GM23248 (cell line): ENCODE data around the gene TUBB2B. TPM values are rescaled to one million over a fixed set of nuclear protein-coding genes. Genes with fewer than 3 reads are reported as not detected.

ENCODE experiments used
- DNase-seq: peaks from one replicate; pipeline ENCODE4 v3.0.0-alpha.2; 2015
- H2AFZ ChIP-seq: fragments of 200-600 bp; sonication (generic); 2 replicates; pipeline ENCODE4 v1.6.1; 2016; ENCODE audit warnings: antibody characterized with exemption
- H3F3A ChIP-seq: fragments of 200-600 bp; sonication (generic); 2 replicates; pipeline ENCODE4 v1.6.1; 2016; ENCODE audit warnings: mild to moderate bottlenecking, antibody characterized with exemption, mixed run types; ENCODE audit not compliant: insufficient read depth
- H3K27ac ChIP-seq: fragments of 200-600 bp; sonication (generic); 2 replicates; pipeline ENCODE4 v1.5.1; 2016; ENCODE audit warnings: mild to moderate bottlenecking
- H3K27me3 ChIP-seq: fragments of 200-600 bp; sonication (generic); replicated peaks from 2 replicates; pipeline ENCODE4 v1.6.1; 2016; ENCODE audit warnings: mild to moderate bottlenecking; ENCODE audit not compliant: insufficient read depth
- H3K36me3 ChIP-seq: fragments of 200-600 bp; sonication (generic); 2 replicates; pipeline ENCODE4 v1.6.1; 2016; ENCODE audit warnings: low read depth, mild to moderate bottlenecking
- H3K4me1 ChIP-seq: fragments of 200-600 bp; sonication (generic); 2 replicates; pipeline ENCODE4 v1.6.1; 2016; ENCODE audit warnings: mild to moderate bottlenecking; ENCODE audit not compliant: insufficient read depth
- H3K4me2 ChIP-seq: fragments of 200-600 bp; sonication (generic); one replicate; pipeline ENCODE4 v1.6.1; 2016; ENCODE audit warnings: mild to moderate bottlenecking; ENCODE audit not compliant: unreplicated experiment
- H3K4me3 ChIP-seq: fragments of 200-600 bp; sonication (generic); 2 replicates; pipeline ENCODE4 v1.5.1; 2016; ENCODE audit warnings: mild to moderate bottlenecking
- H3K79me2 ChIP-seq: fragments of 200-600 bp; sonication (generic); 2 replicates; pipeline ENCODE4 v1.6.1; 2016; ENCODE audit warnings: mild to moderate bottlenecking; ENCODE audit not compliant: insufficient read depth
- H3K9ac ChIP-seq: fragments of 200-600 bp; sonication (generic); 2 replicates; pipeline ENCODE4 v1.6.1; 2016; ENCODE audit warnings: mild to moderate bottlenecking
- H3K9me2 ChIP-seq: fragments of 200-600 bp; sonication (generic); 2 replicates; pipeline ENCODE4 v1.6.1; 2016; ENCODE audit warnings: mixed run types, mild to moderate bottlenecking, moderate library complexity; ENCODE audit not compliant: insufficient read depth
- H3K9me3 ChIP-seq: fragments of 200-600 bp; sonication (generic); one replicate; pipeline ENCODE4 v1.6.1; 2017; ENCODE audit warnings: low read depth
- H4K20me1 ChIP-seq: fragments of 200-600 bp; sonication (generic); 2 replicates; pipeline ENCODE4 v1.6.0; 2016; ENCODE audit not compliant: insufficient read depth
- EZH2 ChIP-seq: fragments of 200-600 bp; sonication (generic); IDR thresholded peaks from 2 replicates; pipeline ENCODE4 v1.6.1; 2018; ENCODE audit warnings: antibody characterized with exemption, mild to moderate bottlenecking; ENCODE audit not compliant: insufficient read depth, poor library complexity, severe bottlenecking
- EZH2phosphoT487 ChIP-seq: fragments of 200-600 bp; sonication (generic); IDR thresholded peaks from 2 replicates; pipeline ENCODE4 v1.6.1; 2018; ENCODE audit warnings: antibody characterized with exemption, moderate library complexity, mild to moderate bottlenecking, low read depth; ENCODE audit not compliant: insufficient read depth
- WGBS, 2 experiments: methylation state at CpG; one replicate each; pipeline ENCODE4 v1.1.6; 2015 to 2017; ENCODE audit warnings: low lambda C conversion rate in 2 of 2, low coverage in 1 of 2; ENCODE audit errors: missing lambda C conversion rate in 2 of 2; 5-methylcytosine and 5-hydroxymethylcytosine counted together
- in situ Hi-C: fragments of 300-500 bp; cut with MboI; formaldehyde crosslinking; loops from 2 replicates; pipeline ENCODE4 v1.15.0; 2020
- polyA plus RNA-seq: library from polyadenylated mRNA; unstranded; fragments of >200 nt; fragmentation: Nextera tagmentation; extraction: Ambion mirVana; gene quantifications from 2 replicates; pipeline ENCODE4 v1.2.1, GENCODE V29; 2016
- total RNA-seq: library from RNA; depleted of rRNA; stranded (reverse); fragments of >200 nt; shearing (Covaris generic); gene quantifications from 2 replicates; pipeline ENCODE4 v1.2.3, GENCODE V29; 2014

The TUBB2B gene
- total and polyA plus RNA-seq, 2 experiments from 2014 or later, result 8.5 to 9.0 TPM

DNA sequence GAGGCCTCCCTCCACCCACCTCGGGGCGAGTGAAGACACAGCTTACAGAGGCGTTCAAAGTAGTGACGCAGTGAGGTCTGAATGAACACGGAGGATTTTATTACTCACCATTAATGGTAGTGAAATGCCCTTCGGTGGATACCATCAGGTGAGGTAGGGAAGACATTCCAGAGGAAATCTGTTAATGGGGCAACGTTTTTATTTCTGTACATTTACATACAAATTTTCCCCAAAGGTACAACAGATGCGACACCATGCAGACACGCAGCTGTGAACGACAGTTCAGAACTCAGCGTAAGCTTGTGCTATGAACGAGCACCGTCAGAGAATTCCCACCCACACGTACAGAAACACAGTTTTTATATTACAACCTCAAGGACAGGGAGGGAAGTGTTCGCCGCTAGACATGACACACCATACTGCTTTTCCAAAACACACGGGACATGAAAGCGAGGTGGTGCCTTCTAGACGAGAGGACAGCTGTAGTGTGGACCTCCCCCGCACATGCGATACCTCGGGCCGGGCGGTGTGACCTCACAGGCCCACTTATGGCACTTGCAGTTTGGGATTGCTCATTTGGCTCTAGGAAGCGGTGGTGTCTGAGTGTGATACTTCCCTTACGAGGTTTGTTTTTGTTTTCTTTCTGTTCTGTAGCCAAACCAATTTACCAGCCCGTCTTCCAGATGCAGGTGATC is 42.0 kb upstream of the TUBB2B start:
- H4K20me1 ChIP-seq, result no peaks in the 10 kb centered on the region
- no peaks in the 10 kb centered on the region for H3F3A ChIP-seq
- no peak overlapping the region for H3K27ac ChIP-seq
- no peak overlapping the region for H3K4me2 ChIP-seq
- DNase-seq, result no peak
- 86 to 88% methylated on average over 27 of the region's 27 CpGs for WGBS, 2 experiments
- H3K36me3 ChIP-seq, result peaks cover 7% of the 10 kb centered on the region; the same call in 1 of the 2 replicates
- no peak overlapping the region for H3K4me3 ChIP-seq
- TF ChIP-seq EZH2phosphoT487, result no peak
- no peak for TF ChIP-seq EZH2
- in situ Hi-C loops, result no loop called here
- H3K79me2 ChIP-seq, result peaks cover 18% of the 10 kb centered on the region; the same call in 1 of the 2 replicates
- no peaks in the 10 kb centered on the region for H3K9me2 ChIP-seq
- no peaks in the 10 kb centered on the region for H3K4me1 ChIP-seq
- H3K9ac ChIP-seq, result no peak overlapping the region
- H3K9me3 ChIP-seq, result no peaks in the 10 kb centered on the region
- no peak overlapping the region for H2AFZ ChIP-seq
- H3K27me3 ChIP-seq, result no peaks in the 10 kb centered on the region

- H3K36me3 ChIP-seq, result peaks cover 7% of the 10 kb centered on the region; the same call in 1 of the 2 replicates
- in situ Hi-C loops, result no loop called here
- WGBS, 2 experiments, result 81% methylated on average over 11 of the region's 11 CpGs
Measured at GRCh38 chr6:3268680-3269079, 41.2 kb upstream of the TUBB2B start.

GRCh38 chr6:3267162-3267561 is 39.7 kb upstream of the TUBB2B start:
- no peak overlapping the region for H3K27ac ChIP-seq
- peaks cover 4% of the 10 kb centered on the region; the same call in 1 of the 2 replicates for H3K36me3 ChIP-seq
- no peaks in the 10 kb centered on the region for H4K20me1 ChIP-seq

More at GRCh38 chr6:3268680-3269079, 41.2 kb upstream of the TUBB2B start:
- no peaks in the 10 kb centered on the region for H3K27me3 ChIP-seq
- no peak overlapping the region for H2AFZ ChIP-seq
- H3K9me3 ChIP-seq, result no peaks in the 10 kb centered on the region
- no peaks in the 10 kb centered on the region for H3F3A ChIP-seq
- no peak overlapping the region for H3K9ac ChIP-seq
- H4K20me1 ChIP-seq, result no peaks in the 10 kb centered on the region
- no peaks in the 10 kb centered on the region for H3K4me1 ChIP-seq
- H3K79me2 ChIP-seq, result peaks cover 26% of the 10 kb centered on the region
- no peaks in the 10 kb centered on the region for H3K9me2 ChIP-seq
- H3K4me2 ChIP-seq, result no peak overlapping the region
- no peak overlapping the region for H3K4me3 ChIP-seq
- TF ChIP-seq EZH2phosphoT487 (no peak), EZH2 (no peak)
- H3K27ac ChIP-seq, result no peak overlapping the region
- DNase-seq, result no peak

GRCh38 chr6:3266170-3266569 is 38.7 kb upstream of the TUBB2B start:
- no peaks in the 10 kb centered on the region for H3K9me3 ChIP-seq
- no peak overlapping the region for H3K4me3 ChIP-seq
- no peaks in the 10 kb centered on the region for H4K20me1 ChIP-seq
- no peaks in the 10 kb centered on the region for H3K9me2 ChIP-seq
- in situ Hi-C loops, result no loop called here
- H3K9ac ChIP-seq, result no peak overlapping the region
- no peak for DNase-seq
- H3K79me2 ChIP-seq, result peaks cover 44% of the 10 kb centered on the region
- no peaks in the 10 kb centered on the region; the same call in 1 of the 2 replicates for H3K36me3 ChIP-seq
- H3K27ac ChIP-seq, result no peak overlapping the region
- H3K4me1 ChIP-seq, result no peaks in the 10 kb centered on the region
- no peak for TF ChIP-seq EZH2phosphoT487
- no peak for TF ChIP-seq EZH2
- H3K27me3 ChIP-seq, result no peaks in the 10 kb centered on the region
- no peaks in the 10 kb centered on the region for H3F3A ChIP-seq
- no peak overlapping the region for H3K4me2 ChIP-seq
- no peak overlapping the region for H2AFZ ChIP-seq
- WGBS, 2 experiments, result 51 to 53% methylated on average over 9 of the region's 9 CpGs

More at GRCh38 chr6:3267162-3267561, 39.7 kb upstream of the TUBB2B start:
- peaks cover 34% of the 10 kb centered on the region for H3K79me2 ChIP-seq
- no peak overlapping the region for H2AFZ ChIP-seq
- H3K4me1 ChIP-seq, result no peaks in the 10 kb centered on the region
- no peak overlapping the region for H3K4me2 ChIP-seq
- H3K27me3 ChIP-seq, result no peaks in the 10 kb centered on the region
- in situ Hi-C loops, result no loop called here
- no peaks in the 10 kb centered on the region for H3K9me3 ChIP-seq
- no peak overlapping the region for H3K9ac ChIP-seq
- DNase-seq, result no peak
- H3K4me3 ChIP-seq, result no peak overlapping the region
- no peaks in the 10 kb centered on the region for H3K9me2 ChIP-seq
- 78 to 83% methylated on average over 4 to 5 of the region's 5 CpGs for WGBS, 2 experiments
- TF ChIP-seq EZH2phosphoT487 (no peak), EZH2 (no peak)
- no peaks in the 10 kb centered on the region for H3F3A ChIP-seq
